ENCODE results near the gene DCDC2B.

The DCDC2B gene

GRCh38 chr1:32198237-32199042 lies 10.4 kb upstream of the DCDC2B start:
- DNase-seq (no peak), ATAC-seq (ENCODE audit: insufficient read depth, low read depth) (no peak)
- Histone ChIP-seq H2AFZ (ENCODE audit: low read depth, low read length) (no peak overlapping the region), H3K9me3 (ENCODE audit: insufficient read depth, low read length, severe bottlenecking) (no peaks in the 10 kb centered on the region), H3K36me3 (ENCODE audit: insufficient read depth, low read length) (peaks cover 51% of the 10 kb centered on the region), H3K4me3 (ENCODE audit: low read depth in 1 of 2, low read length in 2 of 2) (no peak overlapping the region), H3K4me1 (ENCODE audit: insufficient read depth, low read length) (peaks cover 65% of the 10 kb centered on the region), H3K9ac (ENCODE audit: low read depth, low read length) (peak overlapping the region; percentile 5; the same call in 1 of the 2 replicates), H4K20me1 (ENCODE audit: insufficient read depth, low read length) (peaks cover 36% of the 10 kb centered on the region; the same call in 1 of the 2 replicates), H3K27me3 (ENCODE audit: insufficient read depth, low read length, poor library complexity) (no peaks in the 10 kb centered on the region), H3K4me2 (ENCODE audit: insufficient read depth, low read length) (no peak overlapping the region; the same call in 1 of the 2 replicates), H3K27ac (ENCODE audit: low read length) (no peak overlapping the region), H3K79me2 (ENCODE audit: insufficient read depth, low read length) (peaks cover 12% of the 10 kb centered on the region)
- TF ChIP-seq EZH2 (IDR thresholded peaks at IDR 0.05; ENCODE audit: borderline replicate concordance, low read depth, low read length, severe bottlenecking) (no peak), CTCF (IDR thresholded peaks at IDR 0.05; ENCODE audit: borderline replicate concordance, extremely low read depth, low read length, poor library complexity, severe bottlenecking) (no peak)

- peaks cover 12% of the 10 kb centered on the region for H3K79me2 ChIP-seq (ENCODE audit: insufficient read depth, low read length)
- H3K27ac ChIP-seq (ENCODE audit: low read length), result no peak overlapping the region
- peak overlapping the region; percentile 97 for H3K4me2 ChIP-seq (ENCODE audit: insufficient read depth, low read length)
- no peaks in the 10 kb centered on the region for H3K9me3 ChIP-seq (ENCODE audit: insufficient read depth, low read length, severe bottlenecking)
- 0 out of 4 replicates have a peak overlapping the region, but pooled peaks of 1 of the 2 experiments have one; percentile 68 for H3K4me3 ChIP-seq (ENCODE audit: low read depth in 1 of 2, low read length in 2 of 2)
- H3K9ac ChIP-seq (ENCODE audit: low read depth, low read length), result peak overlapping the region; percentile 60; the same call in 1 of the 2 replicates
- no peak for DNase-seq
- no peak overlapping the region for H2AFZ ChIP-seq (ENCODE audit: low read depth, low read length)
- H4K20me1 ChIP-seq (ENCODE audit: insufficient read depth, low read length), result peaks cover 31% of the 10 kb centered on the region; the same call in 1 of the 2 replicates
- H3K36me3 ChIP-seq (ENCODE audit: insufficient read depth, low read length), result peaks cover 50% of the 10 kb centered on the region
- H3K27me3 ChIP-seq (ENCODE audit: insufficient read depth, low read length, poor library complexity), result no peaks in the 10 kb centered on the region
- H3K4me1 ChIP-seq (ENCODE audit: insufficient read depth, low read length), result peaks cover 61% of the 10 kb centered on the region
- no peak for TF ChIP-seq CTCF (IDR thresholded peaks at IDR 0.05; ENCODE audit: borderline replicate concordance, extremely low read depth, low read length, poor library complexity, severe bottlenecking)
- no peak for TF ChIP-seq EZH2 (IDR thresholded peaks at IDR 0.05; ENCODE audit: borderline replicate concordance, low read depth, low read length, severe bottlenecking)
- no peak for ATAC-seq (ENCODE audit: insufficient read depth, low read depth)
These were observed 9.7 kb upstream of the DCDC2B start for GRCh38 chr1:32199043-32199716.

GRCh38 chr1:32199717-32200072 lies 9.2 kb upstream of the DCDC2B start:
- H3K27me3 ChIP-seq (ENCODE audit: insufficient read depth, low read length, poor library complexity), result no peaks in the 10 kb centered on the region
- peak overlapping the region in 1 of 2 experiments; percentile 68; a peak in 3 of 4 replicates for H3K4me3 ChIP-seq (ENCODE audit: low read depth in 1 of 2, low read length in 2 of 2)
- H2AFZ ChIP-seq (ENCODE audit: low read depth, low read length), result peak overlapping the region; percentile 64
- peaks cover 26% of the 10 kb centered on the region; the same call in 1 of the 2 replicates for H4K20me1 ChIP-seq (ENCODE audit: insufficient read depth, low read length)
- peaks cover 59% of the 10 kb centered on the region for H3K4me1 ChIP-seq (ENCODE audit: insufficient read depth, low read length)
- TF ChIP-seq CTCF (IDR thresholded peaks at IDR 0.05; ENCODE audit: borderline replicate concordance, extremely low read depth, low read length, poor library complexity, severe bottlenecking) (no peak), EZH2 (IDR thresholded peaks at IDR 0.05; ENCODE audit: borderline replicate concordance, low read depth, low read length, severe bottlenecking) (no peak)
- DNase-seq, result no peak
- H3K36me3 ChIP-seq (ENCODE audit: insufficient read depth, low read length), result peaks cover 45% of the 10 kb centered on the region
- no peaks in the 10 kb centered on the region for H3K9me3 ChIP-seq (ENCODE audit: insufficient read depth, low read length, severe bottlenecking)
- H3K79me2 ChIP-seq (ENCODE audit: insufficient read depth, low read length), result peaks cover 12% of the 10 kb centered on the region
- peak overlapping the region; percentile 97 for H3K4me2 ChIP-seq (ENCODE audit: insufficient read depth, low read length)
- H3K27ac ChIP-seq (ENCODE audit: low read length), result peak overlapping the region; percentile 77
- no peak for ATAC-seq (ENCODE audit: insufficient read depth, low read depth)
- H3K9ac ChIP-seq (ENCODE audit: low read depth, low read length), result peak overlapping the region; percentile 60

Data from DND-41 (cell line).